GM12878 (cell line): ENCODE results near the gene SLCO4C1.

Source experiments
- CTCF ChIP-seq, 3 experiments: IDR thresholded peaks in 2 of 3; conservative IDR thresholded peaks in 1 of 3; 2 replicates each; pipeline ENCODE4 v1.5.1; 2011; ENCODE audit warnings: low read depth in 3 of 3, low read length in 3 of 3, mild to moderate bottlenecking in 3 of 3, control low read depth in 2 of 3, moderate library complexity in 2 of 3, inconsistent platforms in 1 of 3, mixed read lengths in 1 of 3; ENCODE audit not compliant: control insufficient read depth in 2 of 3, insufficient read depth in 1 of 3; ENCODE audit errors: extremely low read depth in 1 of 3
- E2F4 ChIP-seq: IDR thresholded peaks from 2 replicates; pipeline ENCODE4 v1.6.1; 2012; ENCODE audit warnings: low read depth, low read length, improper control_type of control experiment
- SREBF2 ChIP-seq: IDR thresholded peaks from 2 replicates; pipeline ENCODE4 v1.6.1; 2012; ENCODE audit warnings: mild to moderate bottlenecking, low read length
- ZNF24 ChIP-seq: fragments of 450-650 bp; IDR thresholded peaks from 2 replicates; pipeline ENCODE4 v1.6.1; 2017; ENCODE audit warnings: antibody characterized with exemption, mild to moderate bottlenecking

GRCh38 chr5:102324714-102325113, 28.6 kb upstream of the SLCO4C1 start:
- no peak for TF ChIP-seq E2F4
- no peak for TF ChIP-seq ZNF24
- TF ChIP-seq SREBF2, result no peak
- TF ChIP-seq CTCF (IDR thresholded peaks at IDR 0.05 in 2 of 3, conservative IDR thresholded peaks at IDR 0.05 in 1 of 3; ENCODE audit: control insufficient read depth in 2 of 3, extremely low read depth in 1 of 3, insufficient read depth in 1 of 3, low read depth in 3 of 3, low read length in 3 of 3), result no peak
